ENCODE results near the gene THEM4. TPM values are rescaled to one million over a fixed set of nuclear protein-coding genes. Genes with fewer than 3 reads are reported as not detected.

The THEM4 gene
- total RNA-seq, 1 donor from 2014 or later: 9.0 TPM

DNA sequence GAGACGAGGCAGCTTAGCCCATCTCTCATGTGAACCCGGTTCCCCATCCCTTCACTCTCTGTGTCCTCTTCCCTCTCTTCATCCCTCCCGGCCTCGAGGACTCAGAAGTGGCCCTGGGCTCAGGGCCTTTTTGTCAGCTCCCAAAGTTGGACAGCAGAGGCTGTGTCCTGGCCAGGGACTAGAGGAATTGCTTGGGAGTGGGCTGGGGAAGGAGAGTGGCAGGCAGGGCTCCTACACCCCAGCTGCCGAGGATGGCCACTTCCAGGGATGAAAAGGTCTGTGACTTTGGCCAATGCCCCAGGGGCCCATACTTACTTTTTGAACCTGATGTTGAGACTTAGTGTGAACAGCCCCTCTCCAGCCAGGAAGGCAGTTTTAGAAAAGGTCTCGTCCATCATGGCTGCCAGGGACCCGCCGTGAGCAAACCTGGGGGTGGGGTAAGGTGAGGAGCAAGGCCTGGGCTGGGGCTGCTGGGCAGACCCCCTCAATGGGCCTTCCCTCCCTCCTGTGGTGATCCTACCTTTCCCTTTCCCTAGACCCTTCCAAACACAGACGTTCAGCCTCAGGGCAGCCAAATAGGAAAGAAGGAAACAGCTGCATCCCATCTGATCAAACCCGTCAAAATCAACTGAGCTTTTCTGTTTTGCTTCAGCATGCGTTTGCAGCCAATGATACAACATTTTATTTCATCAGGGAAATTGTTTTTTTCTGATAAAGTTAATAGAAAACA is 61.3 kb downstream of the THEM4 start:
- TF ChIP-seq, protein P1, sequence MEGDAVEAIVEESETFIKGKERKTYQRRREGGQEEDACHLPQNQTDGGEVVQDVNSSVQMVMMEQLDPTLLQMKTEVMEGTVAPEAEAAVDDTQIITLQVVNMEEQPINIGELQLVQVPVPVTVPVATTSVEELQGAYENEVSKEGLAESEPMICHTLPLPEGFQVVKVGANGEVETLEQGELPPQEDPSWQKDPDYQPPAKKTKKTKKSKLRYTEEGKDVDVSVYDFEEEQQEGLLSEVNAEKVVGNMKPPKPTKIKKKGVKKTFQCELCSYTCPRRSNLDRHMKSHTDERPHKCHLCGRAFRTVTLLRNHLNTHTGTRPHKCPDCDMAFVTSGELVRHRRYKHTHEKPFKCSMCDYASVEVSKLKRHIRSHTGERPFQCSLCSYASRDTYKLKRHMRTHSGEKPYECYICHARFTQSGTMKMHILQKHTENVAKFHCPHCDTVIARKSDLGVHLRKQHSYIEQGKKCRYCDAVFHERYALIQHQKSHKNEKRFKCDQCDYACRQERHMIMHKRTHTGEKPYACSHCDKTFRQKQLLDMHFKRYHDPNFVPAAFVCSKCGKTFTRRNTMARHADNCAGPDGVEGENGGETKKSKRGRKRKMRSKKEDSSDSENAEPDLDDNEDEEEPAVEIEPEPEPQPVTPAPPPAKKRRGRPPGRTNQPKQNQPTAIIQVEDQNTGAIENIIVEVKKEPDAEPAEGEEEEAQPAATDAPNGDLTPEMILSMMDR (IDR thresholded peaks at IDR 0.05; ENCODE audit: unreplicated experiment): no peak
- Mint-ChIP-seq H3K4me3 (ENCODE audit: unreplicated experiment) (no peak overlapping the region), H3K4me1 (ENCODE audit: unreplicated experiment) (peaks cover 41% of the 10 kb centered on the region), H3K27ac (ENCODE audit: unreplicated experiment) (peak overlapping the region; percentile 21), H3K9me3 (ENCODE audit: unreplicated experiment) (no peaks in the 10 kb centered on the region), H3K27me3 (ENCODE audit: unreplicated experiment) (peaks cover 11% of the 10 kb centered on the region), H3K36me3 (ENCODE audit: low read depth, unreplicated experiment) (peaks cover 10% of the 10 kb centered on the region)
- no peak for DNase-seq (ENCODE audit: low spot score)

DNA sequence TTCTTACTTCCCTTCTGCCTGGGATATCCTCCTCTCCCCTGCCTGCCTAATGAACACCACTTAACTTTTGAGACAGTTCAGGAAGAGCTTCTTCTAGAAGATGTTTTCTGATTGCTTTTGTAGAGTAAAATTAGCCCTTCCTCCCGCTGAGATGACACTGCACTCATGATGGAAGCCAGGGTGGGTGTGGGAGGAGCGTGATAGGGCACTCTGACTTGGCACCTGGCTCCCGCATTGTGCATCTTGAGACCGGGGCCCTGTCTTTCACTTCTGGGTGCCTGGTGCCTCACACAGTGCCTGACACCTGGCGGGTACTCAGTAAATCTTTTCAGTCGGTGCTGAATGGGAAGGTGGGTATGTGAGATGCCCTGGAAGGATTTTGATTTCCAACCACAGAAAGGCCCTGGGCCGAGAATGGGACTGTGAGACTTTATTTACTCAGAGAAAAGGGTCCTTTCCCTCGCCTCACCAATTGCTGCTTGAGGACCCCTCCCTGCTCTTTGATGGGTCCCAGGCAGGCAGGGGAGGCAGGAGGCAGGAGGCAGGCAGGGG is 62.5 kb downstream of the THEM4 start:
- Mint-ChIP-seq H3K4me1 (ENCODE audit: unreplicated experiment) (peaks cover 45% of the 10 kb centered on the region), H3K9me3 (ENCODE audit: unreplicated experiment) (no peaks in the 10 kb centered on the region), H3K27me3 (ENCODE audit: unreplicated experiment) (peaks cover 11% of the 10 kb centered on the region), H3K36me3 (ENCODE audit: low read depth, unreplicated experiment) (peaks cover 10% of the 10 kb centered on the region), H3K27ac (ENCODE audit: unreplicated experiment) (no peak overlapping the region), H3K4me3 (ENCODE audit: unreplicated experiment) (no peak overlapping the region)
- DNase-seq (ENCODE audit: low spot score): no peak
- TF ChIP-seq, protein P1 (IDR thresholded peaks at IDR 0.05; ENCODE audit: unreplicated experiment): no peak

DNA sequence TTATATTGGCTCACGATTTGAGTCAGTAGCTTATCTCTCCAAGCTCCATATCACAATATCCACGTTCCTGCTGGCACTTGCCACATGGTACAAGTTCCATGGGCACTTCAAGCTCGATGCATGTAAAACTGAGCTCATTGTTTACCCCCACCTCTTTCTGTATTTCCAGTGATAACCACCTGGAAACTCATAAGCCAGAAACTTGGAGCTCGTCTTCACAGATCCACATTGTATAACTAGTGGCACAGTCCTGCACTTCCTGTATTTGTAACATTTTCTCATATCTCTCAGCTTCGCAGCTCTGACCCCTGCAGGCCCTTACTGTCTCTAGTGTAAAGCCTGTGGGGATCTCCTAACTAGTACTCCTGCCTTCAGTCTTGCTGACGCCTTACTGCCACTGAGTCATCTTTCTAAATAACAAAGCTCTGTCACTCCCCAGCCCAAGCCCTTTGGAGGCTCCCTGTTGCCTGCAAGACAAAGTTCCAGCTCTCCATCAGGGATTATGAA is 63.2 kb downstream of the THEM4 start:
- no peak for DNase-seq (ENCODE audit: low spot score)
- H3K36me3 Mint-ChIP-seq (ENCODE audit: low read depth, unreplicated experiment): peaks cover 10% of the 10 kb centered on the region
- no peak overlapping the region for H3K27ac Mint-ChIP-seq (ENCODE audit: unreplicated experiment)
- H3K4me3 Mint-ChIP-seq (ENCODE audit: unreplicated experiment): no peak overlapping the region
- no peaks in the 10 kb centered on the region for H3K9me3 Mint-ChIP-seq (ENCODE audit: unreplicated experiment)
- H3K4me1 Mint-ChIP-seq (ENCODE audit: unreplicated experiment): peaks cover 52% of the 10 kb centered on the region
- TF ChIP-seq, protein P1 (IDR thresholded peaks at IDR 0.05; ENCODE audit: unreplicated experiment): no peak
- peaks cover 10% of the 10 kb centered on the region for H3K27me3 Mint-ChIP-seq (ENCODE audit: unreplicated experiment)

DNA sequence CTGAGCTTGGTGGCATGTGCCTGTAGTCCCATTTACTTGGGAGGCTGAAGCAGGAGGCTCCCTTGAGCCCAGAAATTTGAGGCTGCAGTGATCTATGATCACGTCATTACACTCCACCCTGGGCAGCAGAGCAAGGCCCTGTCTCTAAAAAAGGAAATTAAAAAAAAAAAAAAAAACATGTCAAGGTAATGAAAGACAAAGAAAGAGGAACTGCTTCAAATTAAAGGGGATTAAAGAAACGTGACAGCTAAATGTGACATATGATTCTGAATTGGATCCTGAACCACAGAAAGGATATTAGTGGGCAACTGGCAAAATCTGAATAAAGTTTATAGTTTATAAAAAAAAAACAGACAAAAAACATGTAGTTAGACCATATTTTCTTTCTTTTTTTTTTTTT is 65.9 kb downstream of the THEM4 start:
- H3K4me1 Mint-ChIP-seq (ENCODE audit: unreplicated experiment): peaks cover 52% of the 10 kb centered on the region
- peaks cover 10% of the 10 kb centered on the region for H3K36me3 Mint-ChIP-seq (ENCODE audit: low read depth, unreplicated experiment)
- H3K4me3 Mint-ChIP-seq (ENCODE audit: unreplicated experiment): no peak overlapping the region
- H3K27me3 Mint-ChIP-seq (ENCODE audit: unreplicated experiment): peaks cover 12% of the 10 kb centered on the region
- H3K9me3 Mint-ChIP-seq (ENCODE audit: unreplicated experiment): no peaks in the 10 kb centered on the region
- TF ChIP-seq, protein P1 (IDR thresholded peaks at IDR 0.05; ENCODE audit: unreplicated experiment): no peak
- no peak for DNase-seq (ENCODE audit: low spot score)
- no peak overlapping the region for H3K27ac Mint-ChIP-seq (ENCODE audit: unreplicated experiment)

DNA sequence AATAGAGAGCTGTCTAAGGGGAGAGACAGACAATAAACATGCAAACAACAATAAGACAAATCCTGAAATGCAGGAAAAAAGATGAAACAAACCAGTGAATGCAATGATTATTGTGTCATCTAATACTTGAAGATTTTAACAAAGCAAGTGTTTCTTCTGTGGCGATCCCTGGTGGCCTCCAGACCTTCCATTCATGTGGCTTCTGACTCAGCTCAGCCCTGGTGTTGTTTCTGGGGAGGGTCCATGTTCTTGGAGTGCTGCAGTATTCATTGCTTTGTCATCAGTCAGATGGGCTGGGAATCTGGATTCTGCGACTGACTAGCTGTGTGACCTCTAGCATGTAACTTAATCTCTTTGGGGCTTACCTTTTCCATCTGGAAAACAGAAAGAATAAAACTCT is 68.2 kb downstream of the THEM4 start:
- Mint-ChIP-seq H3K4me1 (ENCODE audit: unreplicated experiment) (peaks cover 53% of the 10 kb centered on the region), H3K4me3 (ENCODE audit: unreplicated experiment) (peak overlapping the region; percentile 71), H3K9me3 (ENCODE audit: unreplicated experiment) (no peaks in the 10 kb centered on the region), H3K27ac (ENCODE audit: unreplicated experiment) (peak overlapping the region; percentile 15), H3K36me3 (ENCODE audit: low read depth, unreplicated experiment) (peaks cover 20% of the 10 kb centered on the region), H3K27me3 (ENCODE audit: unreplicated experiment) (peaks cover 17% of the 10 kb centered on the region)
- TF ChIP-seq, protein P1 (IDR thresholded peaks at IDR 0.05; ENCODE audit: unreplicated experiment): no peak
- no peak for DNase-seq (ENCODE audit: low spot score)
